K562 (cell line): ENCODE results near the gene PRDM15.

ENCODE experiments used
- CXXC5 ChIP-seq: fragments of 250-450 bp; sonication (Bioruptor Pico); IDR thresholded peaks from 2 replicates; pipeline ENCODE4 v1.8.0; 2022; ENCODE audit warnings: inconsistent platforms, mild to moderate bottlenecking, moderate library complexity
- POLR3G ChIP-seq: IDR thresholded peaks from 2 replicates; pipeline ENCODE4 v1.6.1; 2011; ENCODE audit not compliant: insufficient read length, insufficient replicate concordance; ENCODE audit errors: extremely low read depth

DNA sequence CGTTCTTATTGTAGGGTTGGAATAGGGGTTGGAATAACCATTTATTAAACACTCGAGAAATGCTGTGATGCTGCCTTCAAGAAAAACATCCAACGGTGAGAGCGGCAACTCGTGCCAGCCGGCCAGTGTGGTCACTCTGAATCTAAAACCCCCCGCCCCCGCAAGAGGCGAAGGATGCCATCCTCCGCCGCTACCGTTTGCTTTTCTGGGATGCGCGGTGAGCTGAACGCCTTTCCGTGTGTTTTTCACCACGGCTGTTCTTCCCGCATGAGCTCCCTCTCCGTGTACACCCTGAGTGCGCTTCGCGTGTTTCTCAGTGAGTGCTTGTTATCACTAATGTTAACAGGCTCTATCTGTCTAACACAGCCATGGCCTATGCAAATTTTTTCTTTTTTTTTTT is 70.3 kb downstream of the PRDM15 start:
- TF ChIP-seq POLR3G (no peak), CXXC5 (no peak)
